ENCODE results near the gene GALNT17. TPM values are rescaled to one million over a fixed set of nuclear protein-coding genes. Genes with fewer than 3 reads are reported as not detected.

GALNT17 gene
- total and polyA plus RNA-seq, 4 donors: 2.8 to 10.8 (median 7.4) TPM

- no peak for TF ChIP-seq CTCF (IDR thresholded peaks at IDR 0.05; ENCODE audit: control extremely low read depth, extremely low read depth)
- no peak for ATAC-seq (ENCODE audit: insufficient read depth, low FRiP score)
- Histone ChIP-seq H3K27ac (ENCODE audit: low read depth in 1 of 2, low read length in 1 of 2) (no peak overlapping the region), H3K9ac (ENCODE audit: insufficient read depth in 1 of 2, low read length in 2 of 2) (no peak overlapping the region), H3K9me3 (ENCODE audit: control insufficient read depth in 4 of 4, insufficient read depth in 3 of 4, low read length in 3 of 4) (peaks cover 0 to 3% (median 1%) of the 10 kb centered on the region in 4 donors), H3K36me3 (ENCODE audit: control insufficient read depth in 4 of 4, insufficient read depth in 4 of 4, low read length in 4 of 4) (no peaks in the 10 kb centered on the region), H3K27me3 (ENCODE audit: control insufficient read depth in 3 of 3, insufficient read depth in 3 of 3, low read length in 2 of 3) (peaks cover 0 to 3% (median 0%) of the 10 kb centered on the region in 3 donors), H3K4me3 (no peak overlapping the region), H3K4me1 (ENCODE audit: control insufficient read depth in 5 of 5, insufficient read depth in 5 of 5, low read length in 5 of 5) (no peaks in the 10 kb centered on the region)
- DNase-seq: no peak
- 82 to 99% methylated on average over 4 of the region's 4 CpGs for WGBS, 2 donors
Observed at GRCh38 chr7:71106226-71106625, 25.7 kb upstream of the GALNT17 start.

- Histone ChIP-seq H3K4me3 (no peak overlapping the region), H3K9me3 (ENCODE audit: control insufficient read depth in 4 of 4, insufficient read depth in 3 of 4, low read length in 3 of 4) (peaks cover 0 to 1% (median 0%) of the 10 kb centered on the region in 4 donors), H3K27ac (ENCODE audit: low read depth in 1 of 2, low read length in 1 of 2) (no peak overlapping the region), H3K9ac (ENCODE audit: insufficient read depth in 1 of 2, low read length in 2 of 2) (no peak overlapping the region), H3K4me1 (ENCODE audit: control insufficient read depth in 5 of 5, insufficient read depth in 5 of 5, low read length in 5 of 5) (no peaks in the 10 kb centered on the region), H3K36me3 (ENCODE audit: control insufficient read depth in 4 of 4, insufficient read depth in 4 of 4, low read length in 4 of 4) (no peaks in the 10 kb centered on the region), H3K27me3 (ENCODE audit: control insufficient read depth in 3 of 3, insufficient read depth in 3 of 3, low read length in 2 of 3) (peaks cover 0 to 5% (median 0%) of the 10 kb centered on the region in 3 donors)
- WGBS, 2 donors: 39 to 54% methylated on average over 4 of the region's 4 CpGs
- DNase-seq: no peak
- no peak for TF ChIP-seq CTCF (IDR thresholded peaks at IDR 0.05; ENCODE audit: control extremely low read depth, extremely low read depth)
- ATAC-seq (ENCODE audit: insufficient read depth, low FRiP score): no peak
Observed at GRCh38 chr7:71112436-71112835, 19.5 kb upstream of the GALNT17 start.

DNA sequence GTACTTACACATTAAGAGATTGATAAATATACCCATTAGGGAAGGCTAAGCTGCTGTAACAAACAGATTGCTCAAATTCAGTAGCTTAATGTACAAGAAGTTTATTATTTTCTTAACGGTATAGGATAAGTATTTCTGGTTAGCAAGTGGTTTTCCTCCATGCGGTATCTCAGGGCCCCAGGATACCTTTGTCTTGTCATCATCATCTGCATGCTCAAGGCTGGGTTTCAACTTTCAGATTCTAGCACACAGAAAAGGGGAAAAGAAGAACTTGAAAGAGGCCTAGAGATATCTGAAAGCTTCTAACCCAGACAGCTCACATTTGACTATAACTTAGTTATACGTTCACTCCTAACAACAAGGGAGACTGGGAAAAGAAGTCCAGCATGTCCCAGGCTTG, 11.8 kb upstream of the GALNT17 start:
- H3K9me3 ChIP-seq (ENCODE audit: control insufficient read depth in 4 of 4, insufficient read depth in 3 of 4, low read length in 3 of 4): peaks cover 0 to 3% (median under 1%) of the 10 kb centered on the region in 4 donors
- DNase-seq (no peak), ATAC-seq (ENCODE audit: insufficient read depth, low FRiP score) (no peak)
- no peak overlapping the region for H3K4me3 ChIP-seq
- H3K27me3 ChIP-seq (ENCODE audit: control insufficient read depth in 3 of 3, insufficient read depth in 3 of 3, low read length in 2 of 3): peaks cover 0 to 2% (median 0%) of the 10 kb centered on the region in 3 donors
- H3K9ac ChIP-seq (ENCODE audit: insufficient read depth in 1 of 2, low read length in 2 of 2): no peak overlapping the region
- 93 to 97% methylated on average over 3 of the region's 3 CpGs for WGBS, 2 donors
- no peaks in the 10 kb centered on the region for H3K36me3 ChIP-seq (ENCODE audit: control insufficient read depth in 4 of 4, insufficient read depth in 4 of 4, low read length in 4 of 4)
- H3K27ac ChIP-seq (ENCODE audit: low read depth in 1 of 2, low read length in 1 of 2): no peak overlapping the region
- H3K4me1 ChIP-seq (ENCODE audit: control insufficient read depth in 5 of 5, insufficient read depth in 5 of 5, low read length in 5 of 5): no peaks in the 10 kb centered on the region
- no peak for TF ChIP-seq CTCF (IDR thresholded peaks at IDR 0.05; ENCODE audit: control extremely low read depth, extremely low read depth)

- H3K9ac ChIP-seq (ENCODE audit: insufficient read depth in 1 of 2, low read length in 2 of 2): no peak overlapping the region
- no peak for ATAC-seq (ENCODE audit: insufficient read depth, low FRiP score)
- no peaks in the 10 kb centered on the region for H3K36me3 ChIP-seq (ENCODE audit: control insufficient read depth in 4 of 4, insufficient read depth in 4 of 4, low read length in 4 of 4)
- H3K9me3 ChIP-seq (ENCODE audit: control insufficient read depth in 4 of 4, insufficient read depth in 3 of 4, low read length in 3 of 4): peaks cover 0 to 2% (median 0%) of the 10 kb centered on the region in 4 donors
- peaks cover 0 to 15% (median 7%) of the 10 kb centered on the region in 3 donors for H3K27me3 ChIP-seq (ENCODE audit: control insufficient read depth in 3 of 3, insufficient read depth in 3 of 3, low read length in 2 of 3)
- peaks cover 0 to 10% (median 2%) of the 10 kb centered on the region in 5 donors for H3K4me1 ChIP-seq (ENCODE audit: control insufficient read depth in 5 of 5, insufficient read depth in 5 of 5, low read length in 5 of 5)
- H3K27ac ChIP-seq (ENCODE audit: low read depth in 1 of 2, low read length in 1 of 2): no peak overlapping the region
- no peak for TF ChIP-seq CTCF (IDR thresholded peaks at IDR 0.05; ENCODE audit: control extremely low read depth, extremely low read depth)
- WGBS, 2 donors: 70 to 79% methylated on average over 3 of the region's 3 CpGs
- H3K4me3 ChIP-seq: no peak overlapping the region
- peak in 1 of 3 donors; percentile 17 for DNase-seq
Observed at GRCh38 chr7:71129126-71129525, 2.8 kb upstream of the GALNT17 start.

Measured in lung (tissue), 12 donors.